Activated CD4-positive, CD25-positive, alpha-beta regulatory T cell (primary cell): ENCODE results near the gene ASB3.
"Not testable (repeated sequence)": the region's sequence is repeated elsewhere in the genome, so short reads cannot be mapped to it uniquely, and the experiment has no call there.

ENCODE experiments used
- DNase-seq, 4 experiments: peaks; one replicate each; lab custom pipeline; 2025; lab: John Stamatoyannopoulos, UW

ASB3 gene

GRCh38 chr2:53739032-53739431 lies 47.7 kb downstream of the ASB3 start:
- DNase-seq: no peak

GRCh38 chr2:53737091-53737490 lies 49.7 kb downstream of the ASB3 start:
- no peak for DNase-seq

GRCh38 chr2:53729143-53729762 lies 57.5 kb downstream of the ASB3 start:
- DNase-seq: no peak

GRCh38 chr2:53727921-53728320 lies 58.8 kb downstream of the ASB3 start:
- no peak for DNase-seq

- no peak for DNase-seq
Observed at GRCh38 chr2:53725662-53726061, 61.1 kb downstream of the ASB3 start.

DNA sequence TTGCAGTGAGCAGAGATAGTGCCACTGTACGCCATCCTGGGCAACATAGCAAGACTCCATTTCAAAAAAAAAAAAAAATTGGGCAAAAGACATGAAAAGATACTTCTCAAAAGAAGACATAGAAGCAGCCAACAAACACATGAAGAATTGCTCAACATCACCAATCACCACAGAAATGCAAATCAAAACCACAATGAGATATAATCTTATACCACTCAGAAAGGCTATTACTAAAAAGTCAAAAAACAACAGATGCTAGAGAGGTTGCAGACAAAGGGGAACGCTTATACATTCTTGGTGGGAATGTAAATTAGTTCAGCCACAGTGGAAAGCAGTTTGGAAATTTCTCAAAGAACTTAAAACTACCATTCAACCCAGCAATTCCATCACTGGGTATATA lies 62.2 kb downstream of the ASB3 start:
- no peak for DNase-seq

GRCh38 chr2:53720944-53721343 lies 65.8 kb downstream of the ASB3 start:
- DNase-seq: not testable (repeated sequence)

- DNase-seq: no peak
Observed at GRCh38 chr2:53715568-53715967, 71.2 kb downstream of the ASB3 start.

DNA sequence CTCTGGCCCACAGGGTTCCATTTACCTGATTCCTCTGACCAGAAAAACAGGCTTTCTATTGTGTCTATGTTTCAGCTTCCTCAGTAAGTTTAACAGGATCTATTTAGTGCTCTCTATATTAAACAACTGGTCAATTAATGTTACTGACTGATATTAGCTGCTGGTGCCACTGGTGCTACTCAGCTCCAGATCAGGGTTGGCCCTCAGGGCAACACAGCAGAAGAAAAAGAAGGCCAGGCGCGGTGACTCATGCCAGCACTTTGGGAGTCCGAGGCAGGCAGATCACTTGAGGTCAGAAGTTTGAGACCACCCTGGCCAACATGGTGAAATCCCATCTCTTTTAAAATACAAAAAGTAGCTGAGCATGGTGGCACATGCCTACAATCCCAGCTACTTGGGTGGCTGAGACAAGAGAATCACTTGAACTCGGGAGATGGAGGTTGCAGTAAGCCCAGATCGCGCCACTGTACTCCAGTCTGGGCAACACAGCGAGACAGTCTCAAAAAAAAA lies 75.4 kb downstream of the ASB3 start:
- DNase-seq: no peak

DNA sequence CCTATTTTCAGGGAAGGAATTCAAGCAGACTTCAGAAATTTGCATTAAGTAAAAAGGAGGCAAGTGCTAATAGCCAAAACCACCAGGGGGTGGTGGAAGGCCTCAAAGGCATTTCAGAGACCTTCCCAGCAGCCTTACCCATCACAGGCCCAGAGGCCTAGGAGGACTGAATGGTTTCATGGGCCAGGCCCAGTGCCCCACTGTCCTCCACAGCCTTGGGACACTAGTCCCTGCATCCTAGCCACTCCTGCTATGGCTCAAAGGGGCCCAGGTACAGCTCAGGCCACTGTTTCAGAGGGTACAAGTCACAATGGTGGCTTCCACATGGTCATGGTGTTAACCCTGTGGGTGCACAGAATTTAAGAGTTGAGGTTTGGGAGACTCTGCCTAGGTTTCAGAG lies 77.8 kb downstream of the ASB3 start:
- DNase-seq: no peak

GRCh38 chr2:53701221-53701620 lies 85.5 kb downstream of the ASB3 start:
- no peak for DNase-seq

DNA sequence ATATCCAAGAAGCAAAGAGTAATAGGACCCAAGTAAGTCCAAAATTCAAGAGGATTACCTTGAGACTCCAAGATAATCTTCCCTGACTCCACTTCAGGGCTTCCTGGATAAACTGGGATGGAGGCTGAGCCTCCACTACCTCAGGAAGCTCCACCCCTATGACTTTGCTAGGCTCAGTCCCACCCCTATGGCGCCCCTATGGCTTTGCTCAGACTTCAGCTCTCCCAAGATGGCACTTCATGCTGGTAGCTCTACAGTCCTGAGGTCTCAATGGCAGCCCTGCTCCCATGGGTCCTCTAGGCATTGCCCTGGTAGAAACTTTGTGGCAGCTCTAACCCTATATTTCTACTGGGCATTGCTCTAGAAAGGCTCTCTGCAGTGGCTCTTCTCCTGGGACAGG lies 89.1 kb downstream of the ASB3 start:
- no peak for DNase-seq

DNA sequence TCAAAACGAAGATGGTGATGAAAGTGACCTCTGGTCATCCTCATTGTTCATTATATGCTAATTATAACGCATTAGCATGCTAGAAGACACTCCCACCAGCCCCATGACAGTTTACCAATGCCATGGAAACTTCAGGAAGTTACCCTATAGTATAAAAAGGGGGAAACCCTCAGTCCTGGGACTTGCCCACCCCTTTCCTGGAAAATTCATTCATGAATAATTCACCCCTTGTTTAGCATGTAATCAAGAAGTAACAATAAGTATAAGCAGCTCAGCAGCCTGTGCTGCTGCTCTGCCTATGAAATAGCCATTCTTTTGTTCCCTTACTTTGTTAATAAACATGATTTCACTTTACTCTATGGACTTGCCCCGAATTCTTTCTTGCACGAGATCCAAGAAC lies 89.7 kb downstream of the ASB3 start:
- no peak for DNase-seq

GRCh38 chr2:53695575-53695974 lies 91.2 kb downstream of the ASB3 start:
- DNase-seq: no peak

DNA sequence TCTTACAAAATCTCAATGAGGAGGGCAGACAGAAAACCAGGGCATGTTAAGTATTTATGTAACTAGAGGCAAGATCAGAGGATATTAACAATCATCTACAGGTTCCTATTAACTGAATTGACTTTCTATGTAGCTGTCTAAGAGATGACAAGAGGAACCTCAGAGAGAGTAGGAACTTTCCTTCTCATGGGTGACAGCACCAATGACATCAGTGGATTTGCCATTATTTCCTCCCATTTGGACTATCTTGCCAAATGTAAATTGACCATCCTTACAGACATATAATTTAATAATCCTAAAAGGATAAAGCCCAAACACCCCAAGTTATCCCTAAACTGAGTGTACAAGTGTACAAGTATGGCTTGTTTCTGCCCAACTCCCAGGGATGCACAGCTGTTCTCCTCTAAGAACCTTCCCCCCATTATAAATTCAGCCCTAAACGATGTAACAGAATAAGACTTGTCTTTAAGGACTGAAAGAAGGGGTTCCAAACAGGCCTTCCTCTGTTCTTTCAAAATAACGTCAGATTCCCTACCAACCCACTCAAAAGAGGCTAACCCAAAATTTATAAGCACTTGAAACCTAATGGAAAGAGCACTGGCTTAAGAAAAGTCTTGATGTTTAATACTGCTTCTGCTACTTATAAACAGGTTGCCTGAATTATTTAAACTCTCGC lies 92.5 kb downstream of the ASB3 start:
- no peak for DNase-seq

GRCh38 chr2:53690876-53691275 lies 95.9 kb downstream of the ASB3 start:
- no peak for DNase-seq

DNA sequence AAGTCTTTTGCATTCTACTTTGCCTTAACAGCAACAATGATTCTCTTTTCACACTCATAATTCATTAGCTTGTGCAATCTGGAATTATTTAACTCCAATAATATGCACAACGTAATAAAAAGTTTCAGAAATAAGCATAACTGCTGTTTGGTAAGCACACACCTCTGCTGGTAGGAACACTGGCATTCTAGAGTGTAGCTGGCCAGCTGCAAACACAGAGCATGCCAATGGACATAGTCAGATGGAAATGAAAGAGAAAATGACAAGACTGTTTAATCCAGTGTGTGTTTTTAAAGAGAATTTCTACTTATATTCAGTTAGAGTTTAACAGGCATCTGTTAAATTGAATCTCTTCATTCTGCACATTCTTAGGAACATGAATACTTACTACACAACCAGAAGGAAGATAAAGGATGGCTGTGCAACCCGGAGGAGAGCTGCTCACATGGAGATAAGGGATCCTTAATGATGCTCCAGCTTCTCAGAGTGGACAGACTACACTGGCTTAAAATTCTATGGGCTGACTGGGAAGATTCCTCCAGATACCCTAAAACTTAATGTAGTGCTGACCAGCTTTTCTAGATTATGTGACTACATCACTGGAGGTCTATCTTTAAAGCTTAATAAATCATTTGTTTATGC lies 113.8 kb downstream of the ASB3 start:
- no peak for DNase-seq

GRCh38 chr2:53670331-53670730 lies 116.4 kb downstream of the ASB3 start:
- no peak for DNase-seq

DNA sequence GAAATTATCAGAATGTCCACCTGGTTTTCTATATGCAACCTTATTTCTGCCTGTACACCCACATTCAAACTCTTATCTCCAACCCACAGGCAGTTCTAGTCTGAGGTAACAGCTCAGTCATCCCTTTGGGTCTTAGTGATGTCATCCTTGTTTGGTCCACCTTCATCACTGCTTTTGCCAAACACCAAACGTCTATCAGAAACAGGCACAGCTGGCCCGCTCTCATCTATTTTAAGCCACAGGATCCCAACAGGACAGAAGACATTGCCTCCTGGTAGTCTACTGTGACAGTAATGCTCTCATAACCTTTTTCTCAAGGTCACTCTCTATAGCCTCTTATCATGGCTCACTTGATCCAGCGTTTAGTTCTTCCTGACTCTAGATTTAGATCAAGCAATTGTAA lies 118.1 kb downstream of the ASB3 start:
- no peak for DNase-seq

GRCh38 chr2:53667130-53667529 lies 119.6 kb downstream of the ASB3 start:
- not testable (repeated sequence) for DNase-seq

DNA sequence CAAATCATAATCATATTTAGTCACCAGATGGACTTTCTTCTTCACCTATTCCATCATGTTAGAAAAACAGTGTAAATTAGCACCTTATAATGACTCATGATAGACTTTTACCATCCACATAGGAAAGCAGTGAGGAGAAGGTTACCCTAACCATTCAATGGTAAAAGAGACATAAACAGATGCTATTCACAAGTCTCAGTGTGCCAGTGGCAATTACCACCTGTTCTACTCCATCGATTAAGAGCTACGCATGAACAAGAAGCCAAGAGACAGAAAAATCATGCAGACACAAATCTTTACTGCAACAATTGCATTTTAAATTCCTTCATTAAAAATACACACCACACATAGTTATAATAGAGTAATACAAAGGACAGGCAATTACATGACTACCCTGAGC lies 125.9 kb downstream of the ASB3 start:
- DNase-seq: no peak

DNA sequence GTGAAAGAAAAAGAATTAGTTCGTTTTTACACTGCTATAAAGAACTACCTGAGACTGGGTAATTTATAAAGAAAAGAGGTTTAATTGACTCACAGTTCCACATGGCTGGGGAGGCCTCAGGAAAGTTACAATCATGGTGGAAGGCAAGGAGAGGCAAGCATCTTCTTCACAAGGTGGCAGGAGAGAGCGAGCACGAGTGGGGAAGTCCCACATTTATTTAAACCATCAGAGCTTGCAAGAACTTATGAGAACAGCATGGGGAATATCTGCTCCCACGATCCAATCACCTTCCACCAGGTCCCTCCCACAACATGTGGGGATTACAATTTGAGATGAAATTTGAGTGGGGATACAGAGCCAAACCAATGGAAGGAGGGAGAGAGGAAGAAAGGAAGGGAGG lies 128.3 kb downstream of the ASB3 start:
- DNase-seq: not testable (repeated sequence)

GRCh38 chr2:53655256-53655655 lies 131.5 kb downstream of the ASB3 start:
- DNase-seq: no peak
